Measurements from ENCODE around the gene KCNQ1.

The KCNQ1 gene

DNA sequence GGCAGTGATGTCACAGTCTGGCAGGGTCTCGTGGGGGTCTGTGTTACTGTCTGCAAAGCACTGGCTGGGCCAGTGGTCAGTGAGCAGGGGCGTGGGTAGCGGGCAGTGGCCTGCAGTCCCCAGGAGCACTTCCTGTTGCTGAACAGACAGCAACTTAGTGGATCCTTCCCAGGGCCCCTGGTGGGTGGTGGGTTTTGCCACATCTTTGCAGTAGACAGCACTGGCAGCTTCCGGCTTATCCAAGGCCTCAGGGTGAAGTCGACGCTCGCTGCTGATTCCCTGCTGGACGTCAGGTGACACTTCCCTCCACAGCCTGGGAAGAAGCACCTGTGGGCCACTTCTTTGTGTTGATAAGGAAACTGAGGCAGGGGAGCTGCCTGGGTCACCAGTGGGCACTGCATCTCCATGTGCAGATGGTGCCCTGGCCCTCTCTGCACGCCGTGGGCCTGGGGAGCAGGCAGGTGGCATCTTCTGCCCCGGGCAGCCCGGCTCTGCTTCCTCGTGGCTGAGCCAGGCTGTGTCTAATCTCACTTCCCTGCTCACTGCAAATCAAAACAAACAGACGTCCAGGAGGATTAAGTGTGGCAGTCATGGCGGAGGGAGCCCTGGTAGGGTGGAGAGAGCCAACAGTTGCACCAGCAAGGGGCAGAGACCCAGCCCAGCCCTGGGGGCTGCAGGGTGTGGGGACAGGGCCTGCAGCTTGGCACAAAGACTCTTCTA is 79.8 kb downstream of the KCNQ1 start:
- DNase-seq (ENCODE audit: low spot score): no peak

DNA sequence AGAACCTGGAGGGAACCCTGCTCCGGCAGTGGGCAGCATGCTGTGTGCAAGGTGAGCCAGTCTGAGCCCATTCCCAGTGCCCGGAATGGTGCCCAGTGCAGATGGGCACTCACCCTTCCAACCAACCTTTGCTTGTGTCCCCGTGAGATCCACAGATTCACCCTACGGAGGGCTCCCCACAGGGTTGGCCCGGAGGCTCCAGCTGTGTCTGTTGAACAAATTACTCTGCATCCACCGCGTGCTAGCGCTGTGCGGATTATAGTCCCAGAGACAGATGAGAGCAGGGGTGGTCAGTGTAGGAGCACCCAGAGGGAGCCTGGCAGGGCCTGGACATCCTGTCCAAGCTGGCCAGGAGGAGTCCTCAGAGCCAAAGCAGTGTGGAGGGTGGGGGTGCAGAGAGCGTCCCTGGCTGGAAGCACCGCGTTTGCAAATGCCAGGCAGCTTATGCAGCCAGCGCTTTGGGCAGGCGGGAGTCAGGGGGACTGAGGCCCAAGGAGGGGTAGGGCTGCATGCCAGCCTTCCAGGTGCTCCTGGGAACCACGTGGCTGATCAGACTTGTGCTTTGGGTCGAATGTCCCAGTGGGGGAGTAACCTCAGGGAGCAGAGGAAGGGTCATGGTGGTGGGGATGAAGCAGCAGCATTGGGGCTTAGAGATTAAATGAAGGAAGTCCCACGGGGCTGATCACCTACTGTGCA is 80.5 kb downstream of the KCNQ1 start:
- DNase-seq (ENCODE audit: low spot score): no peak

GRCh38 chr11:2525941-2526807 is 81.4 kb downstream of the KCNQ1 start:
- no peak for DNase-seq (ENCODE audit: low spot score)

- no peak for DNase-seq (ENCODE audit: low spot score)
Observed at GRCh38 chr11:2526808-2527381, 82.1 kb downstream of the KCNQ1 start.

DNA sequence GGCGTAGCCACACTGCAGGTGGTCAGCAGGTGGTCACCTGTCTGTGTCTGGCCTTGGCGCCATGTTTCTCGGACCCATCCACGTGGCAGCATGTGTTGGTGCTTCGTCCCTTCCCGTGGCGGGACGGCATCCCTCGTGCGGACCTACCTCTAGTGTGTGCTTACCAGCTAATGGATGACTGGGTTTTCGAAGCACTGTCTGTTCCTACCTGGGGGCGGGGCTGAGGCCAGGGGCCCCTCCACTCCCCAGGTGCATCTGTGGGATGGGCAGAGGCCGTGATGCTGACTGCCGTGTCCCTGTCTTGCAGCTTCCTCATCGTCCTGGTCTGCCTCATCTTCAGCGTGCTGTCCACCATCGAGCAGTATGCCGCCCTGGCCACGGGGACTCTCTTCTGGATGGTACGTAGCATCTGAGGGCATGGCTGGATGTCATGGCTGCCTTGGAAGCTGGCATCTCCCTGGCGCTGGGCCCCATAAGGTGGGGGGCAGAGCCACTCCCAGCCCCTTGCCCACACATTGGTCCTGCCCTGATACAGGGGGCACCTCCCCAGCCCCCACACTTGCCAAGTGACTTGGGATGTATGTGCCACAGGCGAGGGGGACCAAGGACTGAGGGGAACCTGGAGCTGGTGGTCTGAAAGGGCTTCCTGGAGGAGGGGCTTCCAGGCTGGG is 82.9 kb downstream of the KCNQ1 start:
- no peak for DNase-seq (ENCODE audit: low spot score)

DNA sequence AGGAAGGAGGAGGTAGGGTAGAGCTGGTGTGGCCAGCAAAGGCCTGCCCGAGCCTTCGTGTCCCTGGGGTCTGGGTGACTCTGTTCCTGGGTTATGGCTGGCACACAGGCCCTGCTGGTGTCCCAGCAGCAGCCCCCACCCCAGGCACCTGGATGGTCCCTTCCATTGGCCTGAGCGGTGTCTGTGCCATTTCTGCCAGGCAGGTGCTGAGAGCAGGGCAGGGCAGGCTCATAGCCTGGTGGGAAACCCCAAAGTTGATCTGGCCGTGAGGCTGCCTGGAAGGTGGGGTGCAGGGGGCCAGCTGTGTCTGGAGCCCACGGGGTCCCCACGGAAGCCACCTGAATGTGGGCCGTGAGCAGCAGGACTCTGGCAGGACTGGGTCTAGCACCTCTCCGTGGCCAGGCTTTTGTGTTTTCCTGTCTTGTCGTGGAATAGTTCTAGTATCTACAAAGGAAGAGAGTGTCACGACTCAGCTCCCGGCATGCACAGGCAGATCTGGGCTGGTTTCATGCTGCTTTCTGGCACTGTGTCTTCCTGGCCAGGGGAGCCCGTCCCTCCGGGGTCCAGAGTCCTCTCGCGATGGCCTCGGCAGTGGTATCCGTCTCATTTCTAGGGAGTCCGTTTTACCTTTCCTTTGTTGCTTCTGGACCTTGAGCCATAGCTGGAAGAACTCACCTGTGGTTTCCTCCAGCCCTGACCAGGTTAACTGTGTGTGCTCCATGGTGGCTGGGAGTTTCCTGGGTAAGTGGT is 83.7 kb downstream of the KCNQ1 start:
- DNase-seq (ENCODE audit: low spot score): no peak

GRCh38 chr11:2529173-2529572 is 84.4 kb downstream of the KCNQ1 start:
- no peak for DNase-seq (ENCODE audit: low spot score)

DNA sequence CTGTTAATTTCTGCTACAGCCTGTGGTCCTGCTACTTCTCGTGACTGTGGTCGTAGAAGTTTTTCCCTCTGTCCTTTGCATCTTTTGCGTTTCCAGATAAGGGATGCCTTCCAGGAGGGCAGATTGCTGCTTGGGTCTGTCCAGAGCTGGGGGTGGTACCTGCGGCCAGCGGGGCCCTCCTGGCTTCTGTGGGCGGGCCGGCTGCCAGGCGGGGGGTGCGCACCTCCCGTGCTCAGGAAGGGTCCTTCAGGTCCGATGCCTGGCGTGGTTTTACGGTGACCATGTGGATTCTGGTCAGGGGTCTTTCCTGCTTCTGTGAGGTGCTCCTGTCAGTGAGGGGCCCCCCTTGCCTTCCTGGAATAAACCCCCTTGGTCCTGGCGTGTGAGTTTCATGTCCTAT is 84.8 kb downstream of the KCNQ1 start:
- no peak for DNase-seq (ENCODE audit: low spot score)

DNA sequence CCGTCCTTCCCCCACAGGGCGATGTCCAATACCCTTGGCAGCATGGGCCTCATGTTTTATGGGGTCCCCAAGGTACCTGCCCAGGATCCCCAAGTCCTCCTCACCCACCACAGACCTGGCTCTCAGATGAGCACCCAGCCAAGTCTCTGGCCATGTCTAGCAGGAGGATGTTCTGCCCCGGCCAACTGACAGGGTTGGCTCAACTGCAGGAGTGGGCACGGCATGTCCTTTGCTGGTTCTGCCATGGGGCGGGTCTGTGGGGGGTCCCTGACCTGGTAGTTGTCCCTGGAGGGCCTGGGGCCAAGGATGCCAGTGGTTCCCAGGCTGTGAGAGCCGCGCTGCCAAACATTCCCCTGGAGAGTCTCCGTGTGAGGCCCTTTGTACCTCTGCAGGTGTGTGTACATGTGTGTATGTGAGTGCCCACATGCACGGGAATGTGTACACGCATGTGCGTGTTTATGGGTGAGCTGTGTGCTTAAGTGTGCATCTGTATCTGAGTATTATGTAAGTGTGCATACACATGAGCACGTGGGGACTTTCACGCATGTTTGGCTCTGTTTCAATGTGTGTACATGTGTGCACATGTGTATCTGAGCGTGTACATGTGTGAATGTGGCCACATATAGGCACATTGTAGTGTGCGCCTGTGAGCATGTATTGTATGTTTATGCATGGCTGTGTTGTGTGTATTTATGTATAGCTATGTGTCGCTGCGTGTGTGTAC is 85.5 kb downstream of the KCNQ1 start:
- DNase-seq (ENCODE audit: low spot score): no peak

DNA sequence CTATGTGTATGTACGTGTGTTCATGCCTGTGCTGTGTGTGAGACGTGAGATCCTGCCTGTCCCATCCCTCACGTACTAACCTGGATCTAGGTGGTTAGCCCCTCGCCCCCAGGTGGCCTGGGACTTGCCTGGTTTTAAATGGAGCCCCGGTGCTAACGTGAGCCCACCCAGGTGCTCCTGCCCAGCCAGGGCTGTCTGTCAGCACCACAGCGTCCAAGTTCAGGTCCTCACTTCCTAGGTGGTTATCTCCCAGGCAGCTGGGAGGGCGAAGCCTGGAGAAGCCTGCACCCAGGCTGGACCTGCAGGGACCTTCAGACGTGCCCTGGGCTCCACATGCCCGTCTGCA is 86.0 kb downstream of the KCNQ1 start:
- DNase-seq (ENCODE audit: low spot score): no peak

DNA sequence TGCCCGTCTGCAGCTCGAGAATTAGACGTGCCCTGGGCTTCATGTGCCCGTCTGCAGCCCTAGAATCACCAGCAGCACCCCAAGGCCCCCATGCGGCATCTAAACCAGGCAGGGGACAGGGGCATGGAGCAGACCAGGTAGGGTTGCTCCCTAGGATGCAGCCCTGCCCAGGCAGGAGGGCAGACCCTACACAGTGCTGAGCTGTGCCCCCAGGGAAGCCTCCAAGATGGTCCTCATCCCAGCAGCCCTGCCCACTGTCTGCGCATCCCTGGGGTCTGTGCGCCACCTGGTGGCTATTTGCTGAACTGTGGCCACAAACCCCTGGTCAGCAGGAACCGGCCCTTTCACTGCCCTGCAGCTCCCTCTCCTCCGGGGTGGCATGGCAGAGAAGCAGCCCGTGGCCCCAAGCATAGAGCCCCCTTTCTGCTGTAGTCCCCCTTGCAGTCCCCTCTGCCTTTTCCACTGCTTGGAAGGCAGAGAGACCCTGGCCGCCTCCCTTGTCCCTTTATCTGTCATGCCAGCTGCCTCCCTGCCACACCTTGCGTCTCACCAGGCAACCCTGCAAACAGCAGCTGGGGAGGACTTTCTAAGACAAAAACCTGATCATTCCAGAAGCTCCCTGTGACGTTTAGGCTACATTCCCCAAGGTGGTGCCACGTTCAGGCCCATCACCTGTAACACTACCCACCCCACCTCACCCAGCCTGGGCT is 86.6 kb downstream of the KCNQ1 start:
- DNase-seq (ENCODE audit: low spot score): peak; percentile 73

GRCh38 chr11:2531987-2532703 is 87.3 kb downstream of the KCNQ1 start:
- no peak for DNase-seq (ENCODE audit: low spot score)

DNA sequence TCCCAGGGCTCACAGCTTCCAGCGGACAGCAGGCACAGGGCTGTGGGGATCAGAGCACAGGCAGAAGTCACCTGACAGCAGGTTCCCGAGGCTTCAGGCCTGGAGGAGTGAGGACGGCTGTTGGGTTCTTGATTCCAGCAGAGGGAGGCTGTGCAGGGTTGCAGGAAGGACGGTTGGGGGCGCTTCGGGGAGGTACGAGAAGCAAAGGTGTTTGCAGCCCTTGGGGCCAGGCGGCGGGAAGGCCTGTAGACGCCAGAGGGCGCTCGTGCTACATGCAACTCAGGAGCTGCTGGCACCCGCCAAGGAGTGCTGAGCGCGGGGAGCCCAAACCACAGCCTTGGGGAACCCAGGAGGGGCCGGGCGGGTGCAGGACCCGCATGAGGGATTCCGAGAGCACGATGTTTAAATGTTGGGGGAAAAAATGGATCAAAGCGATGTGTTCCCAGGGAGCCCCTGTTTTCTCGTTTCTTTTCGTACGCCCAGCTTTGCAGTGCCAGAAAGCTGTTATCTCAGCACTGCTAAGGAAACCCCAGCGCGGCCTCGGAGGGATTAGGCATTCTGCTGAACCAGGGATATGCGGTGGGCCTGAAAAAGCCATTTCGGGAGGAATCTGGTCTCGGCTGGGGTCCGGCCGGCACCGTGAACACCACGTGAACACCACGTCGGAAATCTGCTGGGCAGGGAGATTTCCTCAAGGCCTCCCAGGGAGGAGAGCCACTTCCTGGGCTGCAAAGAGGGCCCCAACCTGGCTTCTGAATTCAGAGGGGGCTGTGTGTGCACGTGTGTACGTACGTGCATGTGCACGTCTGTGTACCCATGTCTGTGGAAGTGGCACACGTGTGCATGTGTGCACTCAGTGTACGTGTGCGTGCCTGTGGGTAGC is 88.1 kb downstream of the KCNQ1 start:
- peak; percentile 74 for DNase-seq (ENCODE audit: low spot score)

GRCh38 chr11:2533587-2534133 is 88.9 kb downstream of the KCNQ1 start:
- DNase-seq (ENCODE audit: low spot score): peak; percentile 61

DNA sequence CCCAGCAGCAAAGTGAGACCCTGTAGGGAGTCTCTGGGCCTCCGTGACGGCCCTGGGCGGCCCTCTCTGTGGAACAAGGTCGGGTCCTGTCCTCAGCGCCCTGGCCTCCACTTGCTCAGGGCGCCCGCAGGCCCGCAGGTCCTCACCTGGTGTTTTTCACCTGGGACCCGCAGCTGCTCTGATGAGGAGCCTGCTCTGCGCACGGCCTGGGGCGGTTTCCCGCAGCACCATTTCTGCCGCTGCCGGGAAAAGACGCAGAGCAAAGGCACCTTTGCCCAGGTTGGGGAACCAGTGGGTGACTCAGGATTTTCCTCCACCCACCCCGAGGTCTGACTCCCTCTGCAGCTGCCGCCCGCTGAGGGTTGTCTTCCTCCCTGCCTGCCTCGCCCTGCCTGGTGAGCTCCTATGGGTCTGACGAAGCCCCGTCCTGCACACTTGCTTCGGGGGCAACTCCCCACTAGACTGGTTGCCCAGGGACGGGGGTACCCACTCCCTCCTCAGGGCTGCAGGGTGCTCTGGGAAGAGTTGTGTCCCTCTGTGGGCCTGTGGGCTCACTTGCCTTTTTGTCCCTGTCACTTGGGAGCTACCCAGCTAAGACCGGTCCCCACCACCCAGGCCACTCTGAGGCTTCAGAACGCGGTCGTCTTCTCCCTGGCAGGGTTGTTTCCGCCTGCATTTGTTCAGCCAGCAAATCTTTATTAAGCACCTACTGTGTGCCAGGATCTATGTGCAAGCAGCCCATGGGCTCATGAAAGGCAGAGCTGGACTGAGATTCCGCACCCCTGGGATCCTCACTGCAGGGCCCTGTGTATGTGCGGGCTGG is 89.5 kb downstream of the KCNQ1 start:
- no peak for DNase-seq (ENCODE audit: low spot score)

DNA sequence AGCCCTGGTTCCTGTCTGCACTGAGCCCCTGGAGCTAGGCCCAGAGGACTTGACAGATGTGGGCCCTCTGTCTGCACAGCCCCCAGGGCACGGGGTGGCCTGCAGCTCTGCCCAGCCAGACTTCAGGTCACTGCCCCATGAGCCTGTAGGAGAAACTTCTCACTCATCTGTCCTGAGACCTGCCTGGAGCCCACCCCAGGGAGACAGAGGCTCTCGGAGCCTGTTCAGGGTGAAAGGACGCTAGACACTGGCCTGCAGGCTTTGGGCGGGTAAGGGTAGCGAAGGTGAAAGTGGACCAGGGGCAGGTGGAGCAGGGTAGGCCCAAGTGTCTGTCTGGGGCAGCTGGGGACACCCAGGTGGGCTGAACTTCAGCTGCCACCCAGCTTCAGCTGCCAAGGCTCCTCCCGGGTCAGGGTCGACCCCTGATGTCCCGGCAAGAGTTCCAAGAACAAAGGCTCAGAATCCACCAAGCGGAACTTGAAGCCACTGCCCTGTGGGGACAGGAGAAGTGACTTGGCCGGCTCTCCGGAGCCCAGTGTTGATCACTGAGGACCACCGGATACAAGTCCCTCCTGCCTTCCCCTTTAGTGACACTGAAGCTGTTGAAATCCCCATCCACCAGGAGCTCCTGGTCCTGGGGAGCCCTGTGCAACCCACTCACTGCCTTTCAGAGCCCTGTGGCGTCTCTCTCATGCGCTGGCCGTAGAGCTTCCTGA is 90.3 kb downstream of the KCNQ1 start:
- DNase-seq (ENCODE audit: low spot score): no peak
